Smooth muscle cell (in vitro differentiated cells): ENCODE measurements around the gene HYDIN. TPM values are rescaled to one million over a fixed set of nuclear protein-coding genes. Genes with fewer than 3 reads are reported as not detected.

Experiments used
- DNase-seq: peaks from one replicate; lab custom pipeline; 2025; ENCODE audit not compliant: unreplicated experiment; lab: John Stamatoyannopoulos, UW
- H2AFZ ChIP-seq: fragments of 200-600 bp; sonication (generic); 2 replicates; pipeline ENCODE4 v1.6.0; 2016; ENCODE audit warnings: antibody characterized with exemption, low read depth, mild to moderate bottlenecking
- H3F3A ChIP-seq: fragments of 200-600 bp; sonication (generic); 2 replicates; pipeline ENCODE4 v1.6.0; 2017; ENCODE audit warnings: antibody characterized with exemption, low read depth
- H3K27ac ChIP-seq: fragments of 200-600 bp; sonication (generic); 2 replicates; pipeline ENCODE4 v1.5.1; 2016; ENCODE audit warnings: low read depth, mild to moderate bottlenecking
- H3K27me3 ChIP-seq: fragments of 200-600 bp; sonication (generic); 2 replicates; pipeline ENCODE4 v1.6.1; 2016; ENCODE audit warnings: low read depth, mild to moderate bottlenecking
- H3K36me3 ChIP-seq: fragments of 200-600 bp; sonication (generic); 2 replicates; pipeline ENCODE4 v1.5.1; 2016; ENCODE audit warnings: low read depth
- H3K4me1 ChIP-seq: fragments of 200-600 bp; sonication (generic); 2 replicates; pipeline ENCODE4 v1.5.1; 2016; ENCODE audit warnings: low read depth
- H3K4me2 ChIP-seq: fragments of 200-600 bp; sonication (generic); 2 replicates; pipeline ENCODE4 v1.6.0; 2016; ENCODE audit warnings: mild to moderate bottlenecking
- H3K4me3 ChIP-seq: fragments of 200-600 bp; sonication (generic); 2 replicates; pipeline ENCODE4 v1.5.1; 2016; ENCODE audit warnings: mild to moderate bottlenecking
- H3K79me2 ChIP-seq: fragments of 200-600 bp; sonication (generic); 2 replicates; pipeline ENCODE4 v1.6.0; 2016; ENCODE audit warnings: low read depth, mild to moderate bottlenecking
- H3K9ac ChIP-seq: fragments of 200-600 bp; sonication (generic); 2 replicates; pipeline ENCODE4 v1.6.0; 2016; ENCODE audit warnings: low read depth
- H3K9me3 ChIP-seq: fragments of 200-600 bp; sonication (generic); replicated peaks from 2 replicates; pipeline ENCODE4 v1.5.1; 2016; ENCODE audit warnings: low read depth
- H4K20me1 ChIP-seq: fragments of 200-600 bp; sonication (generic); 2 replicates; pipeline ENCODE4 v1.6.0; 2016; ENCODE audit warnings: low read depth
- WGBS: methylation state at CpG from one replicate; pipeline ENCODE4 v1.1.7; 2016; ENCODE audit warnings: low lambda C conversion rate; 5-methylcytosine and 5-hydroxymethylcytosine counted together
- polyA plus RNA-seq: library from polyadenylated mRNA; unstranded; fragments of >200 nt; fragmentation: Nextera tagmentation; extraction: Ambion mirVana; gene quantifications from 2 replicates; pipeline ENCODE4 v1.2.1, GENCODE V29; 2016
- total RNA-seq: library from RNA; depleted of rRNA; stranded (reverse); fragments of >200 nt; gene quantifications from 2 replicates; pipeline ENCODE4 v1.2.3, GENCODE V29; 2014
- TF ChIP-seq, protein P1 (sequence below): fragments of 200-600 bp; sonication (generic); IDR thresholded peaks from 2 replicates; pipeline ENCODE4 v1.5.1; 2017; ENCODE audit warnings: borderline replicate concordance, mild to moderate bottlenecking, antibody characterized with exemption; ENCODE audit not compliant: insufficient read depth, poor library complexity, severe bottlenecking

HYDIN gene
- total and polyA plus RNA-seq, 2 experiments from 2014 or later, result 0.41 to 0.45 TPM

DNA sequence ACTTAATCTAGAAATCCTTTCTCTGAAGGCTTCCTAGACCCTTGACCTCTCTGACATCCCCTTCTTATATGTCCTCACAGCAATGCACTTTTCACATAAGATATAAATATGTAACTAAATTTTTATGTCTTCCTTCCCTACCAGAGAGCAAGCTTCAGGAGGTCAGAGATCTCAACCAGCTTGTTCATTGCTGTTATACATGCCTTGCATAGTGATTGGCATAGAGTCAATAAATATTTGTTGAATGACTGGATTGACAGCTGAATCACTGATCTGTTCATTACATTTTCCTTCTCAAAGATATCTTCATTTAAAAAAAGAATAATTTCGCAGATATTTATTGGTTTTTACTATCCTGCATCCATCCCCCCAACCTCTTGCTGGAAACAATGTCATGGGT lies 29.5 kb downstream of the HYDIN start:
- Histone ChIP-seq H3K9ac (no peak overlapping the region), H3K4me1 (no peaks in the 10 kb centered on the region), H3K79me2 (no peaks in the 10 kb centered on the region), H3K4me3 (no peak overlapping the region), H3K9me3 (no peaks in the 10 kb centered on the region), H2AFZ (no peak overlapping the region), H3K27ac (no peak overlapping the region), H3K27me3 (no peaks in the 10 kb centered on the region), H3F3A (no peaks in the 10 kb centered on the region), H3K36me3 (no peaks in the 10 kb centered on the region), H4K20me1 (no peaks in the 10 kb centered on the region), H3K4me2 (no peak overlapping the region)
- DNase-seq, result no peak
- 69% methylated on average over 1 of the region's 1 CpG for WGBS
- TF ChIP-seq, protein P1, sequence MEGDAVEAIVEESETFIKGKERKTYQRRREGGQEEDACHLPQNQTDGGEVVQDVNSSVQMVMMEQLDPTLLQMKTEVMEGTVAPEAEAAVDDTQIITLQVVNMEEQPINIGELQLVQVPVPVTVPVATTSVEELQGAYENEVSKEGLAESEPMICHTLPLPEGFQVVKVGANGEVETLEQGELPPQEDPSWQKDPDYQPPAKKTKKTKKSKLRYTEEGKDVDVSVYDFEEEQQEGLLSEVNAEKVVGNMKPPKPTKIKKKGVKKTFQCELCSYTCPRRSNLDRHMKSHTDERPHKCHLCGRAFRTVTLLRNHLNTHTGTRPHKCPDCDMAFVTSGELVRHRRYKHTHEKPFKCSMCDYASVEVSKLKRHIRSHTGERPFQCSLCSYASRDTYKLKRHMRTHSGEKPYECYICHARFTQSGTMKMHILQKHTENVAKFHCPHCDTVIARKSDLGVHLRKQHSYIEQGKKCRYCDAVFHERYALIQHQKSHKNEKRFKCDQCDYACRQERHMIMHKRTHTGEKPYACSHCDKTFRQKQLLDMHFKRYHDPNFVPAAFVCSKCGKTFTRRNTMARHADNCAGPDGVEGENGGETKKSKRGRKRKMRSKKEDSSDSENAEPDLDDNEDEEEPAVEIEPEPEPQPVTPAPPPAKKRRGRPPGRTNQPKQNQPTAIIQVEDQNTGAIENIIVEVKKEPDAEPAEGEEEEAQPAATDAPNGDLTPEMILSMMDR, result no peak

DNA sequence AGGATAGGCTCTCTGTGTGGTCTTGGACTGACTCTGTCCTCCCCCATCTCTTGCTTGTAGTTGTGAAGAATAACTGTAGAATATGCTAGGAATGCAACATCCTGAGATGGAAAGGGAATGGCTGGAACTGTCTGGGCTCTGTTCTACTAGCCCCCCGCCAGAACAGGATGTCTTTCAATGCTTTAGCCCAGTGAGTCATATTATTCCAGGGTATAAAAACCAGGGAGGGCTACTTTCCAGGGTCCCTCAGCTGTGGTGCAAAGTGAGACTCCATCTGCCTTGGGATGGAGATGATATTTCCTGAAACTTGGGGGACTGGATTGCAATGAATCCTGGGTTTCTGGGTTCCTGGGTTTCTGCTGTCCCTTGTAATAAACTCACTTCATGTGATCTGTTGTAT lies 32.1 kb downstream of the HYDIN start:
- H3K4me3 ChIP-seq, result no peak overlapping the region
- H3K79me2 ChIP-seq, result no peaks in the 10 kb centered on the region
- TF ChIP-seq, protein P1, result no peak
- H2AFZ ChIP-seq, result no peak overlapping the region
- H3K27ac ChIP-seq, result no peak overlapping the region
- 86% methylated on average over 1 of the region's 1 CpG for WGBS
- no peaks in the 10 kb centered on the region for H4K20me1 ChIP-seq
- H3F3A ChIP-seq, result no peaks in the 10 kb centered on the region
- H3K9me3 ChIP-seq, result no peaks in the 10 kb centered on the region
- DNase-seq, result no peak
- no peak overlapping the region for H3K9ac ChIP-seq
- H3K4me2 ChIP-seq, result no peak overlapping the region
- no peaks in the 10 kb centered on the region for H3K4me1 ChIP-seq
- H3K27me3 ChIP-seq, result no peaks in the 10 kb centered on the region
- H3K36me3 ChIP-seq, result no peaks in the 10 kb centered on the region

DNA sequence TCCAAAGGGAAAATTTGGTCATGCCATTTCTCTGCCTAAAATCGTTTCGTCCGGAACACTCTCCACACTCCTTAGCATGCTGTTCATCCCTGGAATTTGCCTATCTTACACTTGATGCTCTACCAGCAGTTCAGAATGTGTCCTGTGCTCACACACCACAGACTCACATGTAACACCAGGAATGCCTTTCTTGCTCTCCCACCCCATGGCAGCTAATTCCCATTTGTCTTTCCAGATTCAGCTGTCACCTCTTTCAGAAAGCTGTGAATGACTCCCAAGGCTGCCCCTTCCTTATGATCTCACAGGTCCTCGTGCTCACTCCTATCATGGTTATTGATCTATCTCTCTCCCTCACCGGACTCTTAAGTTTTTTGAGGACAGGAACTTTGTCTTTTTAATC lies 38.1 kb downstream of the HYDIN start:
- WGBS, result 95% methylated on average over 5 of the region's 5 CpGs
- H4K20me1 ChIP-seq, result no peaks in the 10 kb centered on the region
- no peak overlapping the region for H3K4me3 ChIP-seq
- no peaks in the 10 kb centered on the region for H3K79me2 ChIP-seq
- H3K9ac ChIP-seq, result no peak overlapping the region
- TF ChIP-seq, protein P1, result no peak
- no peaks in the 10 kb centered on the region for H3K4me1 ChIP-seq
- H2AFZ ChIP-seq, result no peak overlapping the region
- no peak for DNase-seq
- no peaks in the 10 kb centered on the region for H3F3A ChIP-seq
- H3K4me2 ChIP-seq, result no peak overlapping the region
- no peak overlapping the region for H3K27ac ChIP-seq
- no peaks in the 10 kb centered on the region for H3K9me3 ChIP-seq
- no peaks in the 10 kb centered on the region for H3K27me3 ChIP-seq
- no peaks in the 10 kb centered on the region for H3K36me3 ChIP-seq

DNA sequence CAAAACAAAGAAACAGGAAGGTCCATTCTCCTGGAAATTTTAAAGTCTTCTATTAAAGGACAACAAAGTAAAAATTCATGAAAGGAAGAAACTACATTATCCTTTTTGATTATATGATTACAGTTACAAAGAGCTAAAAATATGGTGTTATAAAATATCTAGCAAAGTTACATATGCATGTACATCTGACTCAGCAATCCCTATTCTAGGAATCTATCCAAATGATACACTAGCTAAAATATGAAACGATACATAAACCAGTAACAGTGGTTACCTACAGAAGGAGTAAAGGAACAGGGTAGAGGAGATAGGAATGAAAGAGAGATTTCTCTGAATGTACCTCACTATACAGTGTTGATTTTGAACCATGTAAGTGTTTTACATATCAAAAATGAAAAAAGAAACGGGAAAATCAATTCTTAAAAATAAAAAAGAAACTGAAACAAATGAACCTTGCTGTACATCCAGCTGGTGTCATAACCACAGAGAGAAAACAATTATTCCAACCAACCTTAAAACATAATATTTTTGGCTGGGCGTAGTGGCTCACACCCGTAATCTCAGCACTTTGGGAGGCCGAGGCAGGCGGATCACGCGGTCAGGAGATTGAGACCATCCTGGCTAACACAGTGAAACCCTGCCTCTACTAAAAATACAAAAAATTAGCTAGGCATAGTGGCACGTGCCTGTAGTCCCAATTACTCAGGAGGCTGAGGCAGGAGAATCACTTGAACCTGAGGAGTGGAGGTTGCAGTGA lies 41.4 kb downstream of the HYDIN start:
- no peaks in the 10 kb centered on the region for H3K36me3 ChIP-seq
- WGBS, result 94% methylated on average over 9 of the region's 9 CpGs

More for the DNA sequence above, 41.4 kb downstream of the HYDIN start:
- no peak overlapping the region for H3K9ac ChIP-seq
- H3K27ac ChIP-seq, result no peak overlapping the region
- H3K79me2 ChIP-seq, result no peaks in the 10 kb centered on the region
- H3K4me2 ChIP-seq, result no peak overlapping the region
- H3K4me1 ChIP-seq, result no peaks in the 10 kb centered on the region
- H2AFZ ChIP-seq, result no peak overlapping the region
- TF ChIP-seq, protein P1, result no peak
- H3K9me3 ChIP-seq, result no peaks in the 10 kb centered on the region
- no peaks in the 10 kb centered on the region for H3K27me3 ChIP-seq
- no peak for DNase-seq
- no peaks in the 10 kb centered on the region for H4K20me1 ChIP-seq
- H3K4me3 ChIP-seq, result no peak overlapping the region
- no peaks in the 10 kb centered on the region for H3F3A ChIP-seq
